HepG2 (cell line): ENCODE results near the gene IER2. TPM values are rescaled to one million over a fixed set of nuclear protein-coding genes. Genes with fewer than 3 reads are reported as not detected.

Experiments
- EHMT2 ChIP-seq: fragments of 200-600 bp; sonication (generic); IDR thresholded peaks from 2 replicates; pipeline ENCODE4 v1.7.0; 2017; ENCODE audit warnings: antibody characterized with exemption, low read depth, low read length, borderline replicate concordance
- GABPB1 ChIP-seq: IDR thresholded peaks from 2 replicates; pipeline ENCODE4 v1.6.1; 2016; ENCODE audit warnings: mild to moderate bottlenecking, missing genetic modification reagents, moderate library complexity, missing compliant biosample characterization
- JUNB ChIP-seq: sonication (generic); formaldehyde crosslinking; IDR thresholded peaks from 2 replicates; pipeline ENCODE4 v1.8.0; 2022; ENCODE audit warnings: missing genetic modification reagents, mild to moderate bottlenecking, borderline replicate concordance
- KAT2B ChIP-seq: fragments of 150-350 bp; IDR thresholded peaks from 2 replicates; pipeline ENCODE4 v1.6.1; 2014; ENCODE audit warnings: low read depth, low read length, borderline replicate concordance
- LCORL ChIP-seq, 2 experiments: fragments of 450-650 bp in 1 of 2; sonication (generic) in 1 of 2; formaldehyde crosslinking in 1 of 2; IDR thresholded peaks; 2 replicates each; pipeline versions ENCODE4 v1.5.0 to v1.6.1; 2017 to 2020; ENCODE audit warnings: antibody characterized with exemption in 1 of 2, missing genetic modification reagents in 1 of 2
- MED1 ChIP-seq: sonication (generic); formaldehyde crosslinking; IDR thresholded peaks from 2 replicates; pipeline ENCODE4 v1.4.0; 2020; ENCODE audit warnings: missing genetic modification reagents
- MEF2D ChIP-seq: sonication (generic); formaldehyde crosslinking; IDR thresholded peaks from 2 replicates; pipeline ENCODE4 v1.5.1; 2020; ENCODE audit warnings: mild to moderate bottlenecking, missing genetic modification reagents
- NR2C2 ChIP-seq: sonication (generic); formaldehyde crosslinking; IDR thresholded peaks from 2 replicates; pipeline ENCODE4 v1.4.0; 2020; ENCODE audit warnings: missing genetic modification reagents, mild to moderate bottlenecking, moderate library complexity, borderline replicate concordance
- STAT5B ChIP-seq: sonication (generic); formaldehyde crosslinking; IDR thresholded peaks from 2 replicates; pipeline ENCODE4 v1.4.0; 2020; ENCODE audit warnings: missing genetic modification reagents
- TAF15 ChIP-seq: fragments of 200-400 bp; formaldehyde crosslinking; IDR thresholded peaks from one replicate; pipeline ENCODE4 v1.6.1; 2018; ENCODE audit warnings: mild to moderate bottlenecking, low read depth, low read length; ENCODE audit not compliant: poor library complexity, severe bottlenecking
- TBX3 ChIP-seq: fragments of 450-650 bp; IDR thresholded peaks from 2 replicates; pipeline ENCODE4 v1.6.1; 2017; ENCODE audit warnings: antibody characterized with exemption, mild to moderate bottlenecking, inconsistent platforms, borderline replicate concordance
- ZBTB21 ChIP-seq: sonication (generic); formaldehyde crosslinking; IDR thresholded peaks from 2 replicates; pipeline ENCODE4 v1.4.0; 2020; ENCODE audit warnings: missing genetic modification reagents
- ZBTB7A ChIP-seq: sonication (generic); formaldehyde crosslinking; IDR thresholded peaks from 2 replicates; pipeline ENCODE4 v1.8.0; 2022; ENCODE audit warnings: mild to moderate bottlenecking, missing genetic modification reagents
- ZIK1 ChIP-seq: sonication (generic); formaldehyde crosslinking; IDR thresholded peaks from 2 replicates; pipeline ENCODE4 v1.5.0; 2020; ENCODE audit warnings: mild to moderate bottlenecking, low read depth, missing genetic modification reagents, borderline replicate concordance
- ZNF207 ChIP-seq: fragments of 450-650 bp; IDR thresholded peaks from 2 replicates; pipeline ENCODE4 v1.6.1; 2016; ENCODE audit warnings: antibody characterized with exemption, borderline replicate concordance
- ZNF350 ChIP-seq: sonication (generic); formaldehyde crosslinking; IDR thresholded peaks from 2 replicates; pipeline ENCODE4 v1.4.0; 2020; ENCODE audit warnings: mild to moderate bottlenecking, low read depth, missing genetic modification reagents, borderline replicate concordance
- ZNF629 ChIP-seq: sonication (generic); formaldehyde crosslinking; conservative IDR thresholded peaks from 2 replicates; pipeline ENCODE4 v1.5.0; 2020; ENCODE audit warnings: missing genetic modification reagents
- polyA plus RNA-seq, 8 experiments: library from polyadenylated mRNA; depleted of rRNA in 3 of 8; stranded (reverse) in 7 of 8; unstranded in 1 of 8; fragments of >200 nt; fragmentation: Illumina TruSeq in 4 of 8; extraction: Trizol in 4 of 8; gene quantifications; 2 replicates each; pipeline versions ENCODE4 v1.2.1 to v1.2.3, GENCODE V29; 2011 to 2016; ENCODE audit warnings: low read depth in 4 of 8, missing spikeins in 1 of 8, mixed read lengths in 1 of 8; ENCODE audit not compliant: insufficient read depth in 1 of 8
- total RNA-seq, 5 experiments: library from RNA; depleted of rRNA; stranded (reverse); fragments of >200 nt; fragmentation: Illumina TruSeq; extraction: Trizol; gene quantifications; 2 replicates each; pipeline ENCODE4 v1.2.3, GENCODE V29; 2016; ENCODE audit warnings: low read depth in 1 of 5
- TF ChIP-seq, protein P1 (sequence below): IDR thresholded peaks from 2 replicates; pipeline ENCODE4 v1.6.1; 2018; ENCODE audit warnings: missing genetic modification reagents, mild to moderate bottlenecking, missing compliant biosample characterization
- TF ChIP-seq, protein P2 (sequence below): sonication (generic); formaldehyde crosslinking; IDR thresholded peaks from 2 replicates; pipeline ENCODE4 v1.4.0; 2020; ENCODE audit warnings: mild to moderate bottlenecking, missing genetic modification reagents
- TF ChIP-seq, protein P3 (sequence below): sonication (generic); formaldehyde crosslinking; IDR thresholded peaks from 2 replicates; pipeline ENCODE4 v1.4.0; 2020; ENCODE audit warnings: missing genetic modification reagents, borderline replicate concordance
- TF ChIP-seq, protein P4 (sequence below): IDR thresholded peaks from 2 replicates; pipeline ENCODE4 v1.6.1; 2012; ENCODE audit warnings: inconsistent platforms

Gene IER2
- total and polyA plus RNA-seq, 2 of the 13 experiments (the other 11 are each of a cell fraction or from before 2014, with no cell fraction given): 10.1 to 14.3 TPM

DNA sequence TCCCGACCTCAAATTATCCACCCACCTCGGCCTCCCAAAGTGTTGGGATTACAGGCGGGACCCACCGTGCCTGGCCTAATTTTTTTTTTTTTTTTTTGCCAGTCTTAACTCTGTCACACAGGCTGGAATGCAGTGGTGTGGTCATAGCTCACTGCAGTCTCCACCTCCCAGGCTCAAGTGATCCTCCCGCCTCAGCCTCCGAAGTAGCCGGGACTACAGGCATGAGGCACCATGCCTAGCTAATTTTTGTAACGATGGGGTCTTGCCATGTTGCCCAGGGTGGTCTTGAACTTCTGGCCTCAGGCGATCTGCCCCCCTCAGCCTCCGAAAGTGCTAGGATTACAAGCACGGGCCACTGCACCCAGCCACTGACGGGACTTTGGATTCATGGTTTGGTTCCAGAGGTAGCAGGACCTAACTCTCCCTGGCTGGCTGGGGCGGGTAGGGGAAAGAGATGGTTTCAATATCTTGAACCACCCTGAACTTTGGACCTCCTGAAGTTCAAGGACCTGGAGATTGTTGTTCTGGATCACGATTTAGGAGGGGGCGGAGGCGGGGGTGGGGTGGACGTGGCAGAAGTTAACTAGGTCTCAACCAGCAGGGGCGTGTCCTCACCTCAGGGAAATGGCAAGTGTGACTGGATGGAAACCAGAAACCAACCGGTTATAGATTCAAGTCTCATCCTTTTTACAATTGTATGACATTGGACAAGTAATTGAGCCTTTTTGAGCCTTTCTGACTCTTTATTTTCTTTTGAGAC lies 40.8 kb downstream of the IER2 start (continued):
- no peak for TF ChIP-seq KAT2B
- no peak for TF ChIP-seq ZNF207
- no peak for TF ChIP-seq STAT5B
- peak; percentile 65; the same call in 1 of the 2 replicates for TF ChIP-seq NR2C2 (CRISPR knock-in tag)
- TF ChIP-seq MEF2D: peak; percentile 66
- no peak for TF ChIP-seq TAF15
- TF ChIP-seq, protein P1, sequence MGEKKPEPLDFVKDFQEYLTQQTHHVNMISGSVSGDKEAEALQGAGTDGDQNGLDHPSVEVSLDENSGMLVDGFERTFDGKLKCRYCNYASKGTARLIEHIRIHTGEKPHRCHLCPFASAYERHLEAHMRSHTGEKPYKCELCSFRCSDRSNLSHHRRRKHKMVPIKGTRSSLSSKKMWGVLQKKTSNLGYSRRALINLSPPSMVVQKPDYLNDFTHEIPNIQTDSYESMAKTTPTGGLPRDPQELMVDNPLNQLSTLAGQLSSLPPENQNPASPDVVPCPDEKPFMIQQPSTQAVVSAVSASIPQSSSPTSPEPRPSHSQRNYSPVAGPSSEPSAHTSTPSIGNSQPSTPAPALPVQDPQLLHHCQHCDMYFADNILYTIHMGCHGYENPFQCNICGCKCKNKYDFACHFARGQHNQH (CRISPR knock-in tag): no peak
- TF ChIP-seq, protein P2, sequence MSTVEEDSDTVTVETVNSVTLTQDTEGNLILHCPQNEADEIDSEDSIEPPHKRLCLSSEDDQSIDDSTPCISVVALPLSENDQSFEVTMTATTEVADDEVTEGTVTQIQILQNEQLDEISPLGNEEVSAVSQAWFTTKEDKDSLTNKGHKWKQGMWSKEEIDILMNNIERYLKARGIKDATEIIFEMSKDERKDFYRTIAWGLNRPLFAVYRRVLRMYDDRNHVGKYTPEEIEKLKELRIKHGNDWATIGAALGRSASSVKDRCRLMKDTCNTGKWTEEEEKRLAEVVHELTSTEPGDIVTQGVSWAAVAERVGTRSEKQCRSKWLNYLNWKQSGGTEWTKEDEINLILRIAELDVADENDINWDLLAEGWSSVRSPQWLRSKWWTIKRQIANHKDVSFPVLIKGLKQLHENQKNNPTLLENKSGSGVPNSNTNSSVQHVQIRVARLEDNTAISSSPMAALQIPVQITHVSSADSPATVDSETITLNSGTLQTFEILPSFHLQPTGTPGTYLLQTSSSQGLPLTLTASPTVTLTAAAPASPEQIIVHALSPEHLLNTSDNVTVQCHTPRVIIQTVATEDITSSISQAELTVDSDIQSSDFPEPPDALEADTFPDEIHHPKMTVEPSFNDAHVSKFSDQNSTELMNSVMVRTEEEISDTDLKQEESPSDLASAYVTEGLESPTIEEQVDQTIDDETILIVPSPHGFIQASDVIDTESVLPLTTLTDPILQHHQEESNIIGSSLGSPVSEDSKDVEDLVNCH (CRISPR knock-in tag): no peak
- TF ChIP-seq ZNF350 (CRISPR knock-in tag): peak; percentile 25; the same call in 1 of the 2 replicates
- TF ChIP-seq TBX3: no peak
- no peak for TF ChIP-seq ZIK1 (CRISPR knock-in tag)
- no peak for TF ChIP-seq GABPB1 (CRISPR knock-in tag)
- peak; percentile 60 for TF ChIP-seq MED1 (CRISPR knock-in tag)
- 0 out of 2 replicates have a peak, but pooled peaks have one; percentile 17 for TF ChIP-seq ZBTB7A (CRISPR knock-in tag)
- TF ChIP-seq, protein P3, sequence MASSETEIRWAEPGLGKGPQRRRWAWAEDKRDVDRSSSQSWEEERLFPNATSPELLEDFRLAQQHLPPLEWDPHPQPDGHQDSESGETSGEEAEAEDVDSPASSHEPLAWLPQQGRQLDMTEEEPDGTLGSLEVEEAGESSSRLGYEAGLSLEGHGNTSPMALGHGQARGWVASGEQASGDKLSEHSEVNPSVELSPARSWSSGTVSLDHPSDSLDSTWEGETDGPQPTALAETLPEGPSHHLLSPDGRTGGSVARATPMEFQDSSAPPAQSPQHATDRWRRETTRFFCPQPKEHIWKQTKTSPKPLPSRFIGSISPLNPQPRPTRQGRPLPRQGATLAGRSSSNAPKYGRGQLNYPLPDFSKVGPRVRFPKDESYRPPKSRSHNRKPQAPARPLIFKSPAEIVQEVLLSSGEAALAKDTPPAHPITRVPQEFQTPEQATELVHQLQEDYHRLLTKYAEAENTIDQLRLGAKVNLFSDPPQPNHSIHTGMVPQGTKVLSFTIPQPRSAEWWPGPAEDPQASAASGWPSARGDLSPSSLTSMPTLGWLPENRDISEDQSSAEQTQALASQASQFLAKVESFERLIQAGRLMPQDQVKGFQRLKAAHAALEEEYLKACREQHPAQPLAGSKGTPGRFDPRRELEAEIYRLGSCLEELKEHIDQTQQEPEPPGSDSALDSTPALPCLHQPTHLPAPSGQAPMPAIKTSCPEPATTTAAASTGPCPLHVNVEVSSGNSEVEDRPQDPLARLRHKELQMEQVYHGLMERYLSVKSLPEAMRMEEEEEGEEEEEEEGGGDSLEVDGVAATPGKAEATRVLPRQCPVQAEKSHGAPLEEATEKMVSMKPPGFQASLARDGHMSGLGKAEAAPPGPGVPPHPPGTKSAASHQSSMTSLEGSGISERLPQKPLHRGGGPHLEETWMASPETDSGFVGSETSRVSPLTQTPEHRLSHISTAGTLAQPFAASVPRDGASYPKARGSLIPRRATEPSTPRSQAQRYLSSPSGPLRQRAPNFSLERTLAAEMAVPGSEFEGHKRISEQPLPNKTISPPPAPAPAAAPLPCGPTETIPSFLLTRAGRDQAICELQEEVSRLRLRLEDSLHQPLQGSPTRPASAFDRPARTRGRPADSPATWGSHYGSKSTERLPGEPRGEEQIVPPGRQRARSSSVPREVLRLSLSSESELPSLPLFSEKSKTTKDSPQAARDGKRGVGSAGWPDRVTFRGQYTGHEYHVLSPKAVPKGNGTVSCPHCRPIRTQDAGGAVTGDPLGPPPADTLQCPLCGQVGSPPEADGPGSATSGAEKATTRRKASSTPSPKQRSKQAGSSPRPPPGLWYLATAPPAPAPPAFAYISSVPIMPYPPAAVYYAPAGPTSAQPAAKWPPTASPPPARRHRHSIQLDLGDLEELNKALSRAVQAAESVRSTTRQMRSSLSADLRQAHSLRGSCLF (CRISPR knock-in tag): no peak
- TF ChIP-seq LCORL (IDR thresholded peaks at IDR 0.05): no peak
- peak; percentile 66 for TF ChIP-seq LCORL (CRISPR knock-in tag; IDR thresholded peaks at IDR 0.05)
- no peak for TF ChIP-seq ZNF629
- TF ChIP-seq ZBTB21: no peak
- TF ChIP-seq JUNB (CRISPR knock-in tag): no peak
- TF ChIP-seq, protein P4, sequence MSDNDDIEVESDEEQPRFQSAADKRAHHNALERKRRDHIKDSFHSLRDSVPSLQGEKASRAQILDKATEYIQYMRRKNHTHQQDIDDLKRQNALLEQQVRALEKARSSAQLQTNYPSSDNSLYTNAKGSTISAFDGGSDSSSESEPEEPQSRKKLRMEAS: no peak
- 0 out of 2 replicates have a peak, but pooled peaks have one; percentile 22 for TF ChIP-seq EHMT2
